Germinal center (tissue), 1 donor: ENCODE measurements around the gene BPIFB6.

ENCODE experiments used
- DNase-seq: peaks from one replicate; pipeline ENCODE4 v3.0.0; 2012; ENCODE audit warnings: mixed read lengths, low spot score

BPIFB6 gene

DNA sequence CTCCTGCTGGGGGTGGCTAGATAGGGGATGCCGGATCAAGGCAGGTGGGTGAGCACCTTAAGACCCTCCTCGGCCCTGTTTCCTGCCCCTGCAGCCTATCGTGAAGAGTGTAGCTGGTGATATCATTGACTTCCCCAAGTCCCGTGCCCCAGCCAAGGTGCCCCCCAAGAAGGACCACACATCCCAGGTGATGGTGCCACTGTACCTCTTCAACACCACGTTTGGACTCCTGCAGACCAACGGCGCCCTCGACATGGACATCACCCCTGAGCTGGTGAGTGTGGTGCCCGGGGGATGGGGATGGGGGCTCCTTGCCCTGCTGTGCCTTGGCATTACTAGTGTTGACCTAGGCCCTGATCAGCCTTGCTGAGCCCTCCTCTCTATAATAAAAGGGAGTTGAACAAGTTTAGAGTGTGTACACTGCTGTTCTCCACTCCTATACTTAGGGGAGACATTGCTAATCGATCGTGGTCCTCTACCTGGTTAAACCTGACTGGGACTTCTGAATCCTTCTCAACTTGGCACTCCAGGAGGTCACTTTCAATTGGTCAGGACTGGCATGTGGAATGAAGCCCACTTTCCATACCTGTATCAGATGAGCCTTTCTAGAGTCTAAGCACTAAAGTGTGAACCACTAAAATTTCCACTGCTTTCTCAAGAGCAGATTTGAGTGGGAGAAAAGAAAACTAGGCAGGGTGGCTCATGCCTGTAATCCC is 33.3 kb downstream of the BPIFB6 start:
- DNase-seq: no peak

DNA sequence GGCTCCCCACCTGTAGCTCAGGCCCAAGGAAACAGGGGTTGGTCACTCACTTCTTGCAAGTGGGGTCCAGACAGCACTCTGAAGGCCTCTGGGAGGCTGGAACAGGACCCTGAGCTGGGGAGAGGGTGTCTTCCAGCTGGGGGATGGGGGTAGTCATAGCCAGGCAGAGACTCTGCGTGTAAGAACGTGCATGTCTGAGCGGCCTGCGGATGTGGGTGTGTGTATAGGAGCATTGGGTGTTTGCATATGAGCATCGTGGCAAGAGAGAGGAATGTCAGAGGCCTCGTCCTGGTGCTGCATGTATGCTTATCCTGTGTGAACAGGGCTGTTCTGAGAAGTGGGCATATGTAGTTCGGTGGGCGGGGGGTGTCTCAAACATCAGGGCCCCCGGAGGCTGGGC is 34.3 kb downstream of the BPIFB6 start:
- no peak for DNase-seq

DNA sequence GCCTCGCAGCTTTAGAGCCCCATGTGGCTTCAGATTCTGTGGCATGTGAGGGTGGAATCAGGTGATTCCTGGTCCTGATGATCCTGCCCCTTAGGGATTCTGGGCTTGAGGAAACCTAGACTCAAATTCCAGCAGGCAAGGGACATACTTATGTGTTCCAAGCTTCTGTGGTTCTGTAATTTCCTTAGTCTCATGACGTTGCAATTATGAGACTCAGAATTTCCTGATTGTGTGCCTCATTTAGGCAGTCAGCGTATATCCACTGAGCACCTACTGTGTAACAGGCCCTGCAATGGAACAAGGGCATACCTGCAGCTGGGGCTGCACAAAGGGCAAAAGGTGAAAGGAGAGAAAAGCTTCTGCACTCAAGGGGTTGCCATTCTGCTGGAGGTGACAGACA is 36.4 kb downstream of the BPIFB6 start:
- DNase-seq: no peak

DNA sequence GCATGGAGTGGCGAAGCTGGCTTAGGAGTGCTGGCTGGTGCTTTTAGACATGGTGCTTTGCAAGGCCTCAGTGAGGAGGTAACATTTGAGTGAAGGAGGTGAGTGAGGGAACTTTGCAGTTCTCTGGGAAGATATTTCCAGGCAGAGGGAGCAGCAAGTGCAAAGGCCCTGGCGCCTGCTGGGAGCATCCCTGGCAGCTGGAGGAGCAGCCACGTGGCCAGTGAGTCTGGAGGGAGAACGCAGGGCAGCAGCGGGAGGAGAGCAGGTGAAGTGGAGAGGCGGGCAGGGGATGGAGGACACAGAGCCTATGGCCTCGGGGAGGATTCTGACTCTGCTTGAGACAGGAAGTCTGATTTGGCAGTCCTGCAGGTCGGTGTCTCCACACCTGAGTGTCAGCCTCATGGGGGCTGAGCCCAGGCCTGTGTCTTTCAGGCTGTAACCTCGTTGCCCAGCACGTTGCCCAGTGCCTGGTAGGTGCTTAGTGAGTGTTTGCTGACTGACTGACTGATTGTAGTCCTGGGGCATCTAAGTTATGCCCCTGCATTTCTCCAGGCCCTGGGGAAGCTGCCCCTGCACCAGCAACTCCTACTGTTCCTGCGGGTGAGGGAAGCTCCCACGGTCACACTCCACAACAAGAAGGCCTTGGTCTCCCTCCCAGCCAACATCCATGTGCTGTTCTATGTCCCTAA is 36.9 kb downstream of the BPIFB6 start:
- DNase-seq: no peak

DNA sequence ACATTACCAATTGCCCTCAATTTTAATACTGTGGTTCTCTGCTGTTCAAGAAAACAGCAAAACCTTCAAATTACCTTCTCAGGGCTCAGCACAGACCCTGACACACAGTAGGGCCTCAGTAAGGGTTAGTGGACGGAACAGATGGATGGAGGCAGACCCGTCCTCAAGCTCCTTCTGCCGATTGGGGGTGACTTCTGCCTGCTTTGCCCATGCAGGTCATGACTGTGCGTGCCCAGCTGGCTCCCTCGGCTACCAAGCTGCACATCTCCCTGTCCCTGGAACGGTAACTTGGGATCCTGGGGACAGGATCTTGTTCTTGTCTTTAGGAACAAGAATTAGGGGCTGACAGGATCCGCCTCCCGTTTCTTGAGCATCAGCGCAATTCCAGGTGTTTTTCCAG is 38.2 kb downstream of the BPIFB6 start:
- no peak for DNase-seq

DNA sequence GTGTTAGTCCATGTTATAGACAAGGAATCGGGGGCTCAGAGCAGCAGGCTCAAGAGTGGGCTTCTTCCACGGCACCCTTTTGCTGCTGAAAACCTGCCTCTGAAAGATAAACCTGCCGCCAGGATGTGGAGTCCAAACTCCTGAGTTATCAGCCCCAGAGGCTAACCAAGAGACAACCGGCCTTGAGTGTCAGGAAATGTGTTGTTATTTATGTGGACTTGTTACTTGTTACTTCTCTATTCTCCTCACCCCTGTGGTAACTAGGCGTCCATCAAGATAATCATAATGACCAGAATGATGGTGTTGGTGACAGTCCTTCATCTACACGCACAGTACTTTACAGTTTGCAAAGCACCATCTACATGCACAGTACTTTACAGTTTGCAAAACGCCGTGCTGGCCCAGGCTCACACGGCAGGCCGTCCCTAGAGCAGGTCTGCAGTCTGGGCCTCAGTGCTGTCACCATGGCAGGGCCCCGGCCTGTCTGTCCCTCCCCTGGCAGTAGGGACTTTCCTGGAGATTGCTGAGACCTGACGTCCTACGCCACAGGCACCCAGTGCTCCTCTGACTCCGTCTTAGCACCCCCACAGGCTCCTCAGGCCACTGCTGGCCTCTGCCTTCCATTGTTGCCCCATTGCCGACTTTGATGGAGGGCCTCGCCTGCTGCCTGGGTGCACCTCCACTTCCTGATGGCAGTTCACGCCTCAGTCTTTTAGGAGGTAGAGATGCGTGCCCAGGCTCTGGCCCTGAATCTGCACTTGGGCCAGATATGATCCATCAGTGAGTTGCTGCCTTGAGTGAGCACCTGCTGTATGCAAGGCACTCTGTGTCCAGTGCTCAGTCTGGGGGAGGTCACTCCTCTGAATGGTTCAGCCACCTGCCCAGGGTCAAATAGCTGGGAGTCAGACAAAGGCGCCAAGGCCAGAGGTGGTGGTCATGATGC is 38.9 kb downstream of the BPIFB6 start:
- DNase-seq: no peak

DNA sequence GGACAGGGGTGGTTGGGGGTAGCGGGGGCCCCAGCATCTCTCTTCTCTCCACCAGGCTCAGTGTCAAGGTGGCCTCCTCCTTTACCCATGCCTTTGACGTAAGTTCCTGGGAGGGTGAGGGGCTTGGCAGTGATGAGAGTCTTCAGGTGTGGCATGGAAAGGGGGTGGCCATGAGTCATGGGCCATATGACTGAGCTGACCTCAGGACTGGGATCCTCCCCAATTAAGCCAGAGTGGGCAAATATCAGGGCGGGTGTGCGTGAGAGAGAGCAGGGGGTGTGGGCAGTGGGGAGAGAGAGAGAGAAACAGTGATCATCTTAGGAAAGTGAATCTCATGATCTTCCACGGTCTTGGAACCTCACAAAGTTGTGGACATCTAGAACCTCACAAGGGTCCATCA is 39.8 kb downstream of the BPIFB6 start:
- DNase-seq: no peak

DNA sequence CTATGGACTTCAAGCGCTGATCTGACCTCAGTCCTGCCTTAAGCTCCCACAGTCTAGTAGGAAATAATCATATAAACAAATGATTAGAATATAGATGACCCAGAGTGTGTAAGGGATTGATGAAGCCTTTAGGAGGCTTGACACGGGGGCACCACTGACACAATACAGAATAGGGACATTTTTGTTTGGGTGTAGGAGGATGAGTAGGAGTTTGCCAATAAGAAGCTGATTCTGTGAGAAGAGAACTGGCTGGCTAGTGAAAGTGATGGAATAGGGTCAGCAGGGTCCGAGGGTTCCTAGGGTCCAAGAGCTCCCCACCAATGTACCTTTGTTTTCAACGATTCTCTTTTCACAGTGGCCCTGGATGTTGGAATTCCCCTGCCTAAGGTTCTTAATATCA is 40.9 kb downstream of the BPIFB6 start:
- no peak for DNase-seq

DNA sequence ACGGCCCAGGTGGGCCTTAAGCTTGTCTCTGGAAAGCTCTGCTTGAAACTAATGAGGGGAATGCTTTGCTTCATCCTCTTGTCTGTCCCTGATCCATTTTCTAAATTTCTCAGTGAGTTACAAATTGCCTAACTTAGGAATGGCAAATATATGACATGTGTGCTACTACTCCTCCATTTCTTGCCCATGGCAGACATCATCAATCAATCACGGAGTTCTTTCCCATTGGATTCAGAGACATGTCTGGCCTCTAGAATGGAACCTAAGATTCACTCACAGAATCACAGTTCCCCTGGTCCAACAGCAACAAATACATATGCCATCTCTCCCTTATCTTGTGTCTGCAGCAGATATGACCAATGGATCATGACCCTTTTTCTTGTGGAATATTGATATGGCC is 41.4 kb downstream of the BPIFB6 start:
- DNase-seq: no peak

DNA sequence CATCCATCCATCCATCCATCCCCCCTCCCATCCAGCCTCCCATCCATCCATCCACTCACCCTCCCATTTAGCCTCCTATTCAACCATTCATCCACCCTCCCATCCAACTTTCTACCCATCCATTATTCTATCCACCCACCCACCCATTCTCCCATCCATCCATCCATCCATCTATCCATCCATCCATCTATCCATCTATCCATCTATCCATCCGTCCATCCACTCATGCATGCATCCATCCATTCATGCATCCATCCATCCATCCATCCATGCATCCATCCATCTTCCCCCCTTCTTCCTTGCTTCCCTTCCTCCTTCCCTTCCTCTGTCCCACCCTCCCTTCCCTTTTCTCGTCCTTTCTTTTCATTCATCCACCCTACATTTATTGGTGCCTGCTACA is 43.2 kb downstream of the BPIFB6 start:
- DNase-seq: no peak

DNA sequence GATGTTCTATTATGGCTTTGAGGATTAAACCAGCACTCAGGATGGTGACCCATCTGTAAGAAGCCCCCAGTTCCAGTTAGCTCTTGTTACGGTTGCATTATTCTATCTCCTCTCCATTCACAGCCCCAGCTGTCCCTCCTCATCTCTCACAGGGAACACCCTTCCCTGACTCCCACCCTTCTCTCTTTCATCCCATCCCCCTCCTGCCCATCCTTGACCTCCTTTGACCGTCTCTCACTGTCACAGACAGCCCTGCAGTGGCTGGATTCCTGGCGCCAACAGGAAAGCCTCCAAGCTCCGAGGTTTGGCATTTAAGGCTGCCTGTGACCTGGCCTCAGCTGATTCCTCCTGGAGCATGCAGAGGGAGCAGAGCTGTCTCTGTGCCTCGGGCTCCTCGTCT is 43.8 kb downstream of the BPIFB6 start:
- DNase-seq: no peak

DNA sequence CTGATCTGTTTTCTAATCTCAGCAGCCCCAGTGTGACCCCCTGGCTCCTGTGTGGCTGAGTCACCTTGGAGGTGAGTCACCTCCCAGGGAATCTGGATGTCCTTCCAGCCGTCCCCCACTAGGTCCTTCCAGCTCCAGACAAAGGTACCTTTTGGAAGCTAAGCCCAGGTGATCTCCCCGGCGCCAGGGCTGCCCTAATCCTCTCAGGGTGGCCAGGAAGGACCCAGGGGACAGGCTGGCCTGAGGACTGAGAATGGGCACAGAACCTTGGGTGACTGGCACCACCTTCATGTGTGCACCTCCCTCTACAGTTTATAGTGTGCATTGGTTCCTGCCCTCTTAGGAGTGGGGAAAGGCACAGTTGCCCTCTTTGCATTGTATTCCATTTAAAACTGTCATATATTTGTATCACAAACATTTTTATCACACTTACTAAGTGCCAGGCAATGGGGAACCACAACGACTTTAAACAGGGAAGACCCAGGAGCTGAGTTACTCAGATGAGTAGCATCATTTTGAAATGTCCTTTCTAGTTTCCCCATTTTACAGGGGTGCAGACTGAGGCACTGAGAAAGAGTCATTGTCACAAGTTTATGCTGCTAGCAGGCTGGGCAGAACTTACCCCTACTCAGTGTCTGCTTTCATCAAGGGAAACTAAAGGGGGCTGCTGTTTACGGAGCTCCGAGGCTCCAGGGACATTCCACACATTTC is 45.4 kb downstream of the BPIFB6 start:
- DNase-seq: no peak

DNA sequence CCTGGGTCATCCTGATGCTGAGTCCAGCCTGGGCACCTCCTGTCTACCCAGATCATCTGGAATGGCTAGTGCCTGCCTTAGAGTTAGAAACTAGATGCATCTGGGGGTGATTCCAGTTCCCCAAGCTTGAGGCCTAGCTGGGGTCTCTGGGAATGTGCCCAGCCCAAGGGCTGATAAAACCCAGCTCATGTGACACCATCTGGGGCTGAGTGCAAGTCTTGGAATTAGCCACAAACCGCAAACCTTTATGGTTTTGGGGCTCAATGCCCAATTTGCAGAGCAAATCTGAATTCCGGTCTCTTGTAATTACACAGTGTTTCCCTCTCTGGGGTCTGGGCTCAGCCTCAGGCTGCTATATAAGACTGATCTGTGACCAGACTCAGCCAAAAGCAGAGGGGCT is 47.8 kb downstream of the BPIFB6 start, which contains the start of gene BPIFB4:
BPIFB4 (plus strand) TSS at position 385 of the 400 bp plus-strand sequence. CDS start 1,884 bp downstream, outside the sequence.
- no peak for DNase-seq

DNA sequence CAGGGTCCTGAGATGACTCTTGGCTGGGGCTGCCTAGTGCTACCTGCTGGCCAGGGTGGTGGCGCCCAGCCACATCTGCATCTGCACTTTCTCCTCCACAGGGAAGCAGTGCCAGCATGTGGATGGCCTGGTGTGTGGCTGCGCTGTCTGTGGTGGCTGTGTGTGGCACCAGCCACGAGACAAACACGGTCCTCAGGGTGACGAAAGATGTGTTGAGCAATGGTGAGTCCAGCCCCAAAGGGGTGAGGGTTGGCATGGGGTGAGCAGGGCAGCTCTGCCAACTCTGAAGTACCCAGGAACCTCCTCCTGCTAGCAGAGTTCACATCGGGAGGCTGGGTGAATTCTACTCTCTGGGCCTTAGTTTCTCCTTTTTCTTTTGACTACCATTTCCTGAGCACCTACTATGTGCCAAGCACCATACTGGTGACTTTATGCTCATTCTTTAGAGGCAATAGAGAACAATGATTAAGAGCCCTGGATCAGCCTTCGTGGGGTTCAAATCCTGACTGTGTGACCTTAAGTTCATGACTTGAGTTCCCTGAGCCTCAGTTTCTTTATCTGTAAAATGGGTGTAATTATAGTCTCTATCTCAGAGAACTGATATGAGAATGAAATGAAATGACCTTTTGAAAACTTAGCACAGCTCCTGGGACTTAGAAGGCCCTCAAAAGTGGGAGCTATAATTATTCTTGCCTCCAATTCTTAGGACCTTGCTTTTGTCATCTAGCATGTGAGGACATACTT is 50.1 kb downstream of the BPIFB6 start:
- DNase-seq: no peak

DNA sequence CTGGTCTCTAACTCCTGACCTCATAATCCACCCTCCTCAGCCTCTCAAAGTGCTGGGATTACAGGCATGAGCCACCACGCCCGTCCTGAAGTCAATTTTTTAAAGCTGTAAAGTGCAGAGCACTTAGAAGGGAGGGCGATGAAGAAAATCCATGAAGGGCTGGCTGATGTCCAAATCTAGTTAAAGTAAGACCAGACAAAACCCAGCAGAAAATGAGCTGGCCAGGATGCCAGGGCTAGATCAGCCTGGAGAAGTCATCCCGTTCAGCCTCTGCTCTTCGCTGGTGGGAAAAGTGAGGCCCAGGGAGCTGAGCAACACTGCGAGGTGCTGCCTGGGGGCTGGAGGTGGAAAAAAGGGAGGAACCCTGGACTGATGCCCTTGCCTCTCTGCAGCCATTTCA is 51.1 kb downstream of the BPIFB6 start:
- DNase-seq: no peak

DNA sequence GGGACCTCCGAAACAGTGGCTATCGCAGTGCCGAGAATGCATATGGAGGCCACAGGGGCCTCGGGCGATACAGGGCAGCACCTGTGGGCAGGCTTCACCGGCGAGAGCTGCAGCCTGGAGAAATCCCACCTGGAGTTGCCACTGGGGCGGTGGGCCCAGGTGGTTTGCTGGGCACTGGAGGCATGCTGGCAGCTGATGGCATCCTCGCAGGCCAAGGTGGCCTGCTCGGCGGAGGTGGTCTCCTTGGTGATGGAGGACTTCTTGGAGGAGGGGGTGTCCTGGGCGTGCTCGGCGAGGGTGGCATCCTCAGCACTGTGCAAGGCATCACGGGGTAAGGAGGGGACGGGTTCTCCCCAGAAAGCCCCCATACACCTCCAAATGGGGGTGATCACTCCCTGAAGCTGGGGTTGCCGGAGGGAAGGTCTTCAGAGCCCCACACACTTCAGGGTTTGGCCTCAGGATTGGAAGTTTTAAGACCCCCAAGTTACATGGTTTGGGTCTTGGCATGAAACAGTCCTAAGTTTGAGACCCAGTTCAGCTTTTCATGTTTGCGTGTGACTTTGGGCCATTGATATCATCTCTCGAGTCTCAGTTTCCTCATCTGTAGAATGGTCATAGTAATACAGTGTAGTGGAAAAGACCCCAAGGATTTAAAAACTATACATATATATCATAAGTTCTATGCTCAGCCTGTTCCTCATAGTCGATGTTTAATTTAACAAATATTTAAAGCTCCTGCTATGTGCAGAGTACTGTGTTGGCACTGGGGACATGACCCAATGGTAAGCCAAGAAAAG is 52.3 kb downstream of the BPIFB6 start:
- no peak for DNase-seq

DNA sequence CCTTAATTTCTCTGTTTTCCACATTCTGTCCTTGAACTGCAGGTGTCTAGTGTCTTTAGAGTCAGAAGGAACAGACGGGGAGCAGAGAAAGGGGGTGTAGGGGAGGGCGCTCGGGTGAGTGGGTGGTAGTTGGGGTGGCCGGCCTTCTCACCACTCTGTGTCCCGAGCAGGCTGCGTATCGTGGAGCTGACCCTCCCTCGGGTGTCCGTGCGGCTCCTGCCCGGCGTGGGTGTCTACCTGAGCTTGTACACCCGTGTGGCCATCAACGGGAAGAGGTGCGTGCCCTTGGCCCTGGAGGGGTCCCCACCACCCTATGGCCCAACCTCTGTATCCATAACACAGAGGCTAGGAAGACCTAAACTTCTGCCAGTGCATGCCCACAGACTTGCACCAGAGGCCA is 53.3 kb downstream of the BPIFB6 start:
- DNase-seq: no peak

DNA sequence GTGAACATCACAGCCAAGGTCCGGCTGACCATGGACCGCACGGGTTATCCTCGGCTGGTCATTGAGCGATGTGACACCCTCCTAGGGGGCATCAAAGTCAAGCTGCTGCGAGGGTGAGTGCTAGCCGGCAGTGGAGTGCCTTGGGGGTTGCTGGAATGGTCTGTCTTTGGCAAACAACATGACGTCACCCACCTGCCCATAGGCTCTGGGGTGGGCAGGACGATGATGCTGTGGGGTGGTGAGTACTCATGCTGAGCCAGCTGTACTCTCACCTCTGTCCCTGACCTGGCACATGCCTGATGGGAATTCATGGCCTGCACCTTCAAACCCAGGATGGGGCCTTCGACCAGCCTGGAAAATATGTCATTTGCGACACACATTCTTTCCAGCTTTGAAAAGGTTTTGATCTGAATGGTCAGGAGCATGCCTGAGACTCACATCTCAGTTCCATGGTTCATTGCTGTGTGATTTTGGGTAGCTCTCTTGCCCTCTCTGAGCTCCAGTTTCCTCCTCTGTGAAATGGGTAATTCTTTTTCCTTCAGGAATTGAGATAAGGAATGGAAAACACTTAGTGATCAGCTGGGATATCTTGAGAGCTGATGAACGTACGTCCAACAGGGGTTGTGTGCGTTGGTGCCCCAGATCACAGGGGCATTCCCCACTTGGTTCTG is 54.7 kb downstream of the BPIFB6 start:
- no peak for DNase-seq

DNA sequence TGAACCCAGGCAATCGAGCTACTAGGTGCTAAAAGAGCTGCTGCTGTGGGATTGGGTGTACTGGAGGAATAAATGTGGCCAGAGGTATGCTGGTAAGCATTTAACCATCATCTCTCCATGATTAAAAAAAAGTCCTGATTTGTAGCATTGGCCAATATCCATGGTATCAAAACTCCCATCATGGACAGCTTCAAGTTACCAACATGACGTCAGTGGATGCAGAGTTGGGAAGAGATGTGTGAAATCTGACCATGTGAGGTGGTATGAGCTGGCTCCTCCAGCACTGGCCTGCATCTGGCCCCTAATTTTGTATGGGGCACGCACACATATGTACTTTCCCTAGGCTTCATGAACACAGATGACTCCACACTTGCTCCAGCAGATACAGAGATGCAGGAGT is 59.7 kb downstream of the BPIFB6 start:
- no peak for DNase-seq

DNA sequence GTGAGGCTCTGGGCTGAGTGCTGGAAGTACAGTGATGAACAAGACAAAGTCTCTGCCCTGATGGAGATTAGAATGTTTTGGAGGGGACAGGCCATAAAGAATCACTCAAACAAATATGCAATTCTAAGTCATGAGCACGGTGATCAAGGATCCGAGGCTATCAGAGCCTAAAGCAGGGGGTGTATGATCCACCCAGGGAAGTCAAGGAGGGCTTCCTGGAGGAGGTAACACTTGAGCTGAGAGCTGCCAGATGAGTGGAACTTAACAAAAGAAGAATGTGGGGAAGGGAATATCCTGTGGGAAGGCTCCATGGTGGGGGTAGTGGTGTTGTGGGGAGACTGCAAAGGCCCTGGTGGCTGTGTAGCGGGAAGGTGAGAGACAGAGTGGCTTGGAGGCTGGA is 60.2 kb downstream of the BPIFB6 start:
- no peak for DNase-seq
